OCI-LY7 (cell line): Measurements from ENCODE around the gene GGN.

ENCODE experiments used
- EZH2phosphoT487 ChIP-seq: fragments of 200-600 bp; sonication (generic); IDR thresholded peaks from 2 replicates; pipeline ENCODE4 v1.6.1; 2018; ENCODE audit warnings: low read depth, borderline replicate concordance, mild to moderate bottlenecking, mixed run types, antibody characterized with exemption, low read length, moderate library complexity, mixed read lengths
- TF ChIP-seq, protein P1 (sequence below): fragments of 200-600 bp; sonication (generic); conservative IDR thresholded peaks from 2 replicates; pipeline ENCODE4 v1.5.1; 2014; ENCODE audit warnings: mild to moderate bottlenecking, antibody characterized with exemption, low read length, moderate library complexity, mixed read lengths

DNA sequence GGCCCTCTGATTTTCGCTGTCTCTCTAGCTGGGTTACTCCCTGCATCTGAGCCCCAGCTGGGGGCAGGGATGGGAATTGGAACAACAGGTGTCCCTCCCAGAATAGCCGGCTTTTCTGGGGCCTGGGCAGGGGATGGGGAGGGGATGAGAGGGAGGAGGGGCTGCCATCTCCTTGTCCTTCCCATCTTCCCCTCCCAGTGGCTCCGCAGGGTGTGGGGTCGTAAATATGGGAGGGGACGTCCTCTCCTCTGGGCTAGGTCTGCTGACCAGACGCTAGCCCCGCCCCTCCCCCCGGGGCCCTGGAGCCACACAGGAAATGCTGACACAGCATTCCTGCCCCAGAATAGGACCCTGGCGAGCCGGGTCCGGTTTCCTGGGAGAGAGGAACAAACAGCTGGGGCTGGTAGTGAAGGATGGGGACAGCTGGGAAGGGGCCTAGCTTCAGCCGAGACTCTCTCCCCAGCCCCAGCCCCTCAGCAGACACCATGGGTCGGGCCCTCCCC is 46.8 kb upstream of the GGN start:
- TF ChIP-seq, protein P1, sequence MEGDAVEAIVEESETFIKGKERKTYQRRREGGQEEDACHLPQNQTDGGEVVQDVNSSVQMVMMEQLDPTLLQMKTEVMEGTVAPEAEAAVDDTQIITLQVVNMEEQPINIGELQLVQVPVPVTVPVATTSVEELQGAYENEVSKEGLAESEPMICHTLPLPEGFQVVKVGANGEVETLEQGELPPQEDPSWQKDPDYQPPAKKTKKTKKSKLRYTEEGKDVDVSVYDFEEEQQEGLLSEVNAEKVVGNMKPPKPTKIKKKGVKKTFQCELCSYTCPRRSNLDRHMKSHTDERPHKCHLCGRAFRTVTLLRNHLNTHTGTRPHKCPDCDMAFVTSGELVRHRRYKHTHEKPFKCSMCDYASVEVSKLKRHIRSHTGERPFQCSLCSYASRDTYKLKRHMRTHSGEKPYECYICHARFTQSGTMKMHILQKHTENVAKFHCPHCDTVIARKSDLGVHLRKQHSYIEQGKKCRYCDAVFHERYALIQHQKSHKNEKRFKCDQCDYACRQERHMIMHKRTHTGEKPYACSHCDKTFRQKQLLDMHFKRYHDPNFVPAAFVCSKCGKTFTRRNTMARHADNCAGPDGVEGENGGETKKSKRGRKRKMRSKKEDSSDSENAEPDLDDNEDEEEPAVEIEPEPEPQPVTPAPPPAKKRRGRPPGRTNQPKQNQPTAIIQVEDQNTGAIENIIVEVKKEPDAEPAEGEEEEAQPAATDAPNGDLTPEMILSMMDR = no peak
- TF ChIP-seq EZH2phosphoT487 = no peak
